Activated T-cell treated with anti-CD3 and anti-CD28 coated beads, Interleukin-2, amount 50 U/mL, for 4 hours (primary cell): ENCODE results near the gene PAM. TPM values are rescaled to one million over a fixed set of nuclear protein-coding genes. Genes with fewer than 3 reads are reported as not detected.

Source experiments
- ATAC-seq, 2 donors: fragments of 200-7000 bp; cut with Tn5 transposase; one replicate each; pipeline ENCODE4 v1.10.0; 2021
- DNase-seq: peaks from one replicate; pipeline ENCODE4 v3.0.0-alpha.2; 2020
- H3K27me3 Mint-ChIP-seq: one replicate; pipeline ENCODE4 v1.8.0; 2021; ENCODE audit warnings: low read depth, mixed read lengths
- H3K36me3 Mint-ChIP-seq: one replicate; pipeline ENCODE4 v1.8.0; 2022; ENCODE audit warnings: mixed read lengths; ENCODE audit not compliant: insufficient read depth
- H3K4me1 Mint-ChIP-seq: one replicate; pipeline ENCODE4 v1.8.0; 2021; ENCODE audit warnings: low read depth, mixed read lengths
- H3K4me3 Mint-ChIP-seq: one replicate; pipeline ENCODE4 v1.8.0; 2021; ENCODE audit warnings: mild to moderate bottlenecking, moderate library complexity, mixed read lengths
- H3K9me3 Mint-ChIP-seq: one replicate; pipeline ENCODE4 v1.8.0; 2021; ENCODE audit warnings: mixed read lengths
- total RNA-seq, 3 donors: library from RNA; stranded (reverse); gene quantifications; one replicate each; pipeline ENCODE4 v1.2.1, GENCODE V29; 2021

The PAM gene
- total RNA-seq, 3 donors from 2014 or later: 50.9 to 56.2 (median 55.7) TPM

- no peak for DNase-seq
- no peak overlapping the region for H3K4me3 Mint-ChIP-seq
- H3K4me1 Mint-ChIP-seq: peaks cover 4% of the 10 kb centered on the region
- no peaks in the 10 kb centered on the region for H3K9me3 Mint-ChIP-seq
- no peaks in the 10 kb centered on the region for H3K27me3 Mint-ChIP-seq
- no peak for ATAC-seq
- peaks cover 9% of the 10 kb centered on the region for H3K36me3 Mint-ChIP-seq
These were observed 178.2 kb downstream of the PAM start for GRCh38 chr5:102933316-102933715.

- H3K9me3 Mint-ChIP-seq: no peaks in the 10 kb centered on the region
- DNase-seq (no peak), ATAC-seq (no peak)
- peaks cover 11% of the 10 kb centered on the region for H3K36me3 Mint-ChIP-seq
- peaks cover 4% of the 10 kb centered on the region for H3K4me1 Mint-ChIP-seq
- H3K4me3 Mint-ChIP-seq: no peak overlapping the region
- no peaks in the 10 kb centered on the region for H3K27me3 Mint-ChIP-seq
These were observed 178.8 kb downstream of the PAM start for GRCh38 chr5:102933721-102934459.

GRCh38 chr5:102937894-102938293 lies 182.8 kb downstream of the PAM start:
- no peak for ATAC-seq
- H3K4me3 Mint-ChIP-seq: no peak overlapping the region

GRCh38 chr5:102941111-102941510 lies 186.0 kb downstream of the PAM start:
- no peak for DNase-seq
- Mint-ChIP-seq H3K4me1 (peaks cover 2% of the 10 kb centered on the region), H3K36me3 (peaks cover 8% of the 10 kb centered on the region), H3K27me3 (no peaks in the 10 kb centered on the region), H3K4me3 (no peak overlapping the region), H3K9me3 (no peaks in the 10 kb centered on the region)
- no peak for ATAC-seq

More at GRCh38 chr5:102937894-102938293, 182.8 kb downstream of the PAM start:
- no peak for DNase-seq
- no peaks in the 10 kb centered on the region for H3K27me3 Mint-ChIP-seq
- no peaks in the 10 kb centered on the region for H3K9me3 Mint-ChIP-seq
- H3K4me1 Mint-ChIP-seq: peaks cover 4% of the 10 kb centered on the region
- peaks cover 14% of the 10 kb centered on the region for H3K36me3 Mint-ChIP-seq

GRCh38 chr5:102946414-102946813 lies 191.3 kb downstream of the PAM start:
- H3K4me3 Mint-ChIP-seq: no peak overlapping the region
- no peaks in the 10 kb centered on the region for H3K9me3 Mint-ChIP-seq
- DNase-seq: no peak
- peaks cover 21% of the 10 kb centered on the region for H3K36me3 Mint-ChIP-seq
- ATAC-seq: no peak
- no peaks in the 10 kb centered on the region for H3K27me3 Mint-ChIP-seq
- H3K4me1 Mint-ChIP-seq: no peaks in the 10 kb centered on the region

- H3K36me3 Mint-ChIP-seq: peaks cover 25% of the 10 kb centered on the region
- H3K9me3 Mint-ChIP-seq: no peaks in the 10 kb centered on the region
- H3K4me1 Mint-ChIP-seq: no peaks in the 10 kb centered on the region
- ATAC-seq (no peak), DNase-seq (no peak)
- no peaks in the 10 kb centered on the region for H3K27me3 Mint-ChIP-seq
- no peak overlapping the region for H3K4me3 Mint-ChIP-seq
These were observed 191.9 kb downstream of the PAM start for GRCh38 chr5:102946971-102947370.

GRCh38 chr5:102955488-102955887 lies 200.4 kb downstream of the PAM start:
- DNase-seq (no peak), ATAC-seq (no peak)
- H3K36me3 Mint-ChIP-seq: peaks cover 29% of the 10 kb centered on the region
- no peaks in the 10 kb centered on the region for H3K9me3 Mint-ChIP-seq
- no peaks in the 10 kb centered on the region for H3K4me1 Mint-ChIP-seq
- no peak overlapping the region for H3K4me3 Mint-ChIP-seq
- H3K27me3 Mint-ChIP-seq: no peaks in the 10 kb centered on the region

- no peak for ATAC-seq
- Mint-ChIP-seq H3K27me3 (no peaks in the 10 kb centered on the region), H3K4me3 (no peak overlapping the region)
These were observed 201.5 kb downstream of the PAM start for GRCh38 chr5:102956599-102956998.

GRCh38 chr5:102957141-102957540 lies 202.0 kb downstream of the PAM start:
- Mint-ChIP-seq H3K27me3 (no peaks in the 10 kb centered on the region), H3K4me1 (no peaks in the 10 kb centered on the region), H3K36me3 (peaks cover 18% of the 10 kb centered on the region), H3K4me3 (no peak overlapping the region), H3K9me3 (no peaks in the 10 kb centered on the region)
- DNase-seq (no peak), ATAC-seq (no peak)

More at GRCh38 chr5:102956599-102956998, 201.5 kb downstream of the PAM start:
- H3K9me3 Mint-ChIP-seq: no peaks in the 10 kb centered on the region
- no peak for DNase-seq
- H3K4me1 Mint-ChIP-seq: no peaks in the 10 kb centered on the region
- peaks cover 22% of the 10 kb centered on the region for H3K36me3 Mint-ChIP-seq

GRCh38 chr5:102958481-102959011 lies 203.4 kb downstream of the PAM start:
- no peaks in the 10 kb centered on the region for H3K9me3 Mint-ChIP-seq
- no peaks in the 10 kb centered on the region for H3K27me3 Mint-ChIP-seq
- ATAC-seq (no peak), DNase-seq (no peak)
- peaks cover 10% of the 10 kb centered on the region for H3K36me3 Mint-ChIP-seq
- no peaks in the 10 kb centered on the region for H3K4me1 Mint-ChIP-seq
- H3K4me3 Mint-ChIP-seq: no peak overlapping the region

GRCh38 chr5:102959055-102959454 lies 203.9 kb downstream of the PAM start:
- Mint-ChIP-seq H3K9me3 (no peaks in the 10 kb centered on the region), H3K4me3 (no peak overlapping the region), H3K27me3 (no peaks in the 10 kb centered on the region), H3K4me1 (no peaks in the 10 kb centered on the region), H3K36me3 (peaks cover 10% of the 10 kb centered on the region)
- ATAC-seq: no peak
- no peak for DNase-seq

- H3K9me3 Mint-ChIP-seq: no peaks in the 10 kb centered on the region
- H3K4me3 Mint-ChIP-seq: no peak overlapping the region
These were observed 206.6 kb downstream of the PAM start for GRCh38 chr5:102961671-102962070.

GRCh38 chr5:102965653-102966052 lies 210.5 kb downstream of the PAM start:
- H3K36me3 Mint-ChIP-seq: peaks cover 6% of the 10 kb centered on the region
- no peaks in the 10 kb centered on the region for H3K27me3 Mint-ChIP-seq
- no peak for DNase-seq
- ATAC-seq: no peak
- H3K4me3 Mint-ChIP-seq: no peak overlapping the region
- no peaks in the 10 kb centered on the region for H3K4me1 Mint-ChIP-seq
- no peaks in the 10 kb centered on the region for H3K9me3 Mint-ChIP-seq

More at GRCh38 chr5:102961671-102962070, 206.6 kb downstream of the PAM start:
- no peak for DNase-seq
- Mint-ChIP-seq H3K4me1 (no peaks in the 10 kb centered on the region), H3K27me3 (no peaks in the 10 kb centered on the region), H3K36me3 (peaks cover 12% of the 10 kb centered on the region)
- ATAC-seq: no peak

- H3K4me1 Mint-ChIP-seq: no peaks in the 10 kb centered on the region
- ATAC-seq: no peak
- H3K9me3 Mint-ChIP-seq: no peaks in the 10 kb centered on the region
- H3K27me3 Mint-ChIP-seq: no peaks in the 10 kb centered on the region
- no peak overlapping the region for H3K4me3 Mint-ChIP-seq
- peaks cover 15% of the 10 kb centered on the region for H3K36me3 Mint-ChIP-seq
- DNase-seq: no peak
These were observed 214.5 kb downstream of the PAM start for GRCh38 chr5:102969641-102970040.

- Mint-ChIP-seq H3K9me3 (no peaks in the 10 kb centered on the region), H3K36me3 (peaks cover 14% of the 10 kb centered on the region), H3K27me3 (no peaks in the 10 kb centered on the region), H3K4me1 (no peaks in the 10 kb centered on the region), H3K4me3 (no peak overlapping the region)
- ATAC-seq: peak in 1 of 2 donors; percentile 46
- no peak for DNase-seq
These were observed 216.7 kb downstream of the PAM start for GRCh38 chr5:102971676-102972293.
